Cardiac muscle cell (in vitro differentiated cells and primary cell): ENCODE measurements around the gene AJM1. TPM values are rescaled to one million over a fixed set of nuclear protein-coding genes. Genes with fewer than 3 reads are reported as not detected.
"Not testable (repeated sequence)": the region's sequence is repeated elsewhere in the genome, so short reads cannot be mapped to it uniquely, and the experiment has no call there.

Experiments used
- DNase-seq, 2 donors: peaks; one replicate each; pipeline versions ENCODE4 v3.0.0 to v3.0.0-alpha.2; 2010 to 2017; ENCODE audit warnings: low read depth in 1 of 2, low spot score in 1 of 2
- H3K27ac ChIP-seq: fragments of 200-600 bp; sonication (generic); 2 replicates; pipeline ENCODE4 v1.5.1; 2016
- H3K27me3 ChIP-seq: fragments of 200-600 bp; sonication (generic); 2 replicates; pipeline ENCODE4 v1.6.0; 2016; ENCODE audit warnings: control low read depth
- H3K36me3 ChIP-seq: fragments of 200-600 bp; sonication (generic); 2 replicates; pipeline ENCODE4 v1.5.1; 2016; ENCODE audit warnings: control low read depth
- H3K4me1 ChIP-seq: fragments of 200-600 bp; sonication (generic); 2 replicates; pipeline ENCODE4 v1.8.1; 2017; ENCODE audit warnings: low read depth, mild to moderate bottlenecking, mixed run types
- H3K4me3 ChIP-seq: fragments of 200-600 bp; sonication (generic); 2 replicates; pipeline ENCODE4 v1.5.1; 2016; ENCODE audit warnings: mild to moderate bottlenecking
- H3K9me3 ChIP-seq: fragments of 200-600 bp; sonication (generic); 2 replicates; pipeline ENCODE4 v1.5.1; 2017; ENCODE audit warnings: low read depth, mild to moderate bottlenecking, control low read depth
- polyA plus RNA-seq: library from polyadenylated mRNA; unstranded; fragments of >200 nt; fragmentation: Nextera tagmentation; extraction: Ambion mirVana; gene quantifications from 2 replicates; pipeline ENCODE4 v1.2.1, GENCODE V29; 2016
- total RNA-seq: library from RNA; depleted of rRNA; stranded (reverse); fragments of >200 nt; gene quantifications from 2 replicates; pipeline ENCODE4 v1.2.3, GENCODE V29; 2016
- TF ChIP-seq, protein P1 (sequence below): IDR thresholded peaks from 2 replicates; pipeline ENCODE4 v1.5.1; 2012; ENCODE audit warnings: low read depth, mild to moderate bottlenecking, low read length

The AJM1 gene
- total and polyA plus RNA-seq, 2 experiments from 2014 or later: 8.5 to 12.1 TPM

DNA sequence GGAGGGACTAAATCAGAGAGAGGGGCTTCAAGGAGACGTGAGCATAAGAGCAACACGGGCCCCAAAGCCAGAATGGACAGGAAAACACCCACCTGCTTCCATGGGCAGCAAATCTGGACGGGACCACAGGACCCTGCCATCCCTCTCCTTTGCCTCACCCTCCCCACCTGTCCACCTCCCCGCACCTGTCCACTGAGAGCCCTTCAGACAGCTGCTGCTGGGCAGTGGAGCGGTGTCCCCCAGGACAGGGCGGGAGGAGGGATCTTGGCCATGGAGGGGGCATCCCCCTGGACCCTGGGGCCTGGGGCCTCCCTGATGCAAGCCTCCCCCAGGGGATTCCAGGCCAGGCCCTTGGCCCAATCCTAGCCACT is 43.6 kb upstream of the AJM1 start:
- Histone ChIP-seq H3K27ac (peak overlapping the region; percentile 99), H3K36me3 (no peaks in the 10 kb centered on the region), H3K27me3 (no peaks in the 10 kb centered on the region), H3K4me1 (peaks cover 43% of the 10 kb centered on the region), H3K9me3 (no peaks in the 10 kb centered on the region), H3K4me3 (no peak overlapping the region)
- no peak for DNase-seq
- TF ChIP-seq, protein P1, sequence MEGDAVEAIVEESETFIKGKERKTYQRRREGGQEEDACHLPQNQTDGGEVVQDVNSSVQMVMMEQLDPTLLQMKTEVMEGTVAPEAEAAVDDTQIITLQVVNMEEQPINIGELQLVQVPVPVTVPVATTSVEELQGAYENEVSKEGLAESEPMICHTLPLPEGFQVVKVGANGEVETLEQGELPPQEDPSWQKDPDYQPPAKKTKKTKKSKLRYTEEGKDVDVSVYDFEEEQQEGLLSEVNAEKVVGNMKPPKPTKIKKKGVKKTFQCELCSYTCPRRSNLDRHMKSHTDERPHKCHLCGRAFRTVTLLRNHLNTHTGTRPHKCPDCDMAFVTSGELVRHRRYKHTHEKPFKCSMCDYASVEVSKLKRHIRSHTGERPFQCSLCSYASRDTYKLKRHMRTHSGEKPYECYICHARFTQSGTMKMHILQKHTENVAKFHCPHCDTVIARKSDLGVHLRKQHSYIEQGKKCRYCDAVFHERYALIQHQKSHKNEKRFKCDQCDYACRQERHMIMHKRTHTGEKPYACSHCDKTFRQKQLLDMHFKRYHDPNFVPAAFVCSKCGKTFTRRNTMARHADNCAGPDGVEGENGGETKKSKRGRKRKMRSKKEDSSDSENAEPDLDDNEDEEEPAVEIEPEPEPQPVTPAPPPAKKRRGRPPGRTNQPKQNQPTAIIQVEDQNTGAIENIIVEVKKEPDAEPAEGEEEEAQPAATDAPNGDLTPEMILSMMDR: no peak

DNA sequence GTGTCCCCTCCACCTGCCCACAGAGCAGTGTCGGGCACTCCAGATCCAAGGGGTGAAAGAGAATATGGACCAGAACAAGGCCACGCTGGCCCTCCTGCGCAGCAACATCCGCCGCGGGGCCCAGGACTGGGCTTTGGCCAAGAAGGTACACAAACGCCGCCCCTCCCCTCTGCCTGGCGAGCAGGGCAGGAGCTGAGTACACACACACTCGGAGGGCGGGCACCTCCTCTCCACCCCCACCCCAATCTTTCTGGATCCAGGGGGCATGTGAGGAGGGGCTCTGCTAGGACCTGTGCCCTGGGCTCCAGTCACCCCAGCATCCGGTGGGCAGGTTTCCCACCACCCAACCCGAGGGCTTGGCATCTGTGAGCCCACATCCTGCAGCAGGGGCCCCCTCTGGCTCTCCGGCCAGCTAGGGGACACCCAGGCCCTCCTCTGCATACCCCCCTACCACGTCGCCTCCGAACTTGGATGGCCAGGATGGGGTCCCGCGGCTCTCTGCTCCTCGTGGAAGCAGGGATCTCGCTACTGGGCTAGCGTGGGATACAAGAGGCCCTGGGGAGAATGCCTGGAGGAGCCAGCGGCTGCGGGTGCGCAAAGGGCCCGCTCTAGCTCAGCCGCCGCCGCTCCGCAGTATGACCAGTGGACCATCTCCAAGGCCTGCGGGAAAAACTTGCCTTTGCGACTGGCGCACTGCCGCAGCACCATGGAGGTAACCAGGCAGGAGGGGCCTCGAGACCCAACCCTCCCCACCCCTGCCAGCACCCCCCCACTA is 43.0 kb upstream of the AJM1 start:
- H3K27me3 ChIP-seq: no peaks in the 10 kb centered on the region
- H3K9me3 ChIP-seq: no peaks in the 10 kb centered on the region
- peak; percentile 13 to 45 for DNase-seq
- H3K4me3 ChIP-seq: peak overlapping the region; percentile 68
- peak overlapping the region; percentile 99 for H3K27ac ChIP-seq
- TF ChIP-seq, protein P1: no peak
- H3K4me1 ChIP-seq: peaks cover 42% of the 10 kb centered on the region
- no peaks in the 10 kb centered on the region for H3K36me3 ChIP-seq

DNA sequence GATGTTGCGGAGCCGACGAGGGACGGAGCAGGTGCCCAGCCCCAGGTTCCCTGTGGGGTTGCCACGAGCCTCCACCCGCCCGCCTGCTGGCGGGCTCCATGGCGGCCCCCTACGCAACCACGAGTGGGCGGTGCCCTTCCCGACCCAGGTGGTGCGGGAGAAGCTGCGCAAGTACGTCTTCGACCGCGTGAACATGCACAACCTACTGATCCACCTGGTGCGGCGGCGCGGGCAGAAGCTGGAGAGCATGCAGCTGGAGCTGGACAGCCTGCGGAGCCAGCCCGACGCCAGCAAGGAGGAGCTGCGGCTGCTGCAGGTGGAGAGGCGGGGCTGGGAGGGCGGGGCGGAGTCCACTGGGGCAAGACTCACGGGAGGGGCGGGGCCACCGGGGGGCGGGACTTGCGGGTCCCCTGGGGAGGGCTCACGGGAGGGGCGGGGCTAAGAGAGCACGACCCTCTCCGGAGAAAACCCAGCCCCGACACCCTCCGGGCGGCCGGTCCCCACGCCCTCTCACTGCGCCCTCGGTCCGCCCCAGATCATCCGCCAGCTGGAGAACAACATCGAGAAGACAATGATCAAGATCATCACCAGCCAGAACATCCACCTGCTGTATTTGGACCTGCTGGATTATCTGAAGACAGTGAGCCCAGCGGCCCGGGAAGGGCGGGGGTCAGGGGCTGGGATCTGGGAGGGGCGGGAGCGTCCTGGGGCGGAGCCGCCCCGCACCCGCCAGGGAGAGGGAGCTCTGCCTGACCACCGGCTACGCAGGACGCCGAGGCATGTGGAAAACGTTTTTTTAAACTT is 42.2 kb upstream of the AJM1 start:
- H3K27ac ChIP-seq: peak overlapping the region; percentile 99
- peak overlapping the region; percentile 68 for H3K4me3 ChIP-seq
- no peaks in the 10 kb centered on the region for H3K36me3 ChIP-seq
- no peaks in the 10 kb centered on the region for H3K27me3 ChIP-seq
- DNase-seq: peak; percentile 71 to 97
- no peaks in the 10 kb centered on the region for H3K9me3 ChIP-seq
- TF ChIP-seq, protein P1: no peak
- H3K4me1 ChIP-seq: peaks cover 40% of the 10 kb centered on the region

DNA sequence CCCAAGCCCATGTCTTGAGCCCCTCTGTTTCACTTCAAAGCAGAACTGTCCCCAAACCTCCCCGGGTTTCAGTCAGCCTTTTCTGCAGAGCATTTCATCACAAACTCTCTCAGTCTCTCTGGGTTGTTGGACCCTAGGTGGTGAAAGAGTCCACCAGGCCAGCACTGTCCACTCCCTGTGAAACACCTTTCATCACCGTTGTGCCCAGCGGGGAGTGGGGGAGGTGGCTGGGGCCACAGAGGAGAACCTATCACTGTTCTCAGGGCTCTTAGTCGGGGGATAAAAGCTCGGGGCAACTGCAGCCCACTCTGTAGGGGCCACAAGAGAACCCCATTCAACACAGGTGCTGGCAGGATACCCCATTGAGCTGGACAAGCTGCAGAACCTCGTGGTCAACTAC is 40.0 kb upstream of the AJM1 start:
- TF ChIP-seq, protein P1: no peak
- Histone ChIP-seq H3K36me3 (no peaks in the 10 kb centered on the region), H3K4me1 (peaks cover 24% of the 10 kb centered on the region), H3K4me3 (no peak overlapping the region), H3K27ac (no peak overlapping the region), H3K27me3 (no peaks in the 10 kb centered on the region), H3K9me3 (no peaks in the 10 kb centered on the region)
- DNase-seq: no peak

DNA sequence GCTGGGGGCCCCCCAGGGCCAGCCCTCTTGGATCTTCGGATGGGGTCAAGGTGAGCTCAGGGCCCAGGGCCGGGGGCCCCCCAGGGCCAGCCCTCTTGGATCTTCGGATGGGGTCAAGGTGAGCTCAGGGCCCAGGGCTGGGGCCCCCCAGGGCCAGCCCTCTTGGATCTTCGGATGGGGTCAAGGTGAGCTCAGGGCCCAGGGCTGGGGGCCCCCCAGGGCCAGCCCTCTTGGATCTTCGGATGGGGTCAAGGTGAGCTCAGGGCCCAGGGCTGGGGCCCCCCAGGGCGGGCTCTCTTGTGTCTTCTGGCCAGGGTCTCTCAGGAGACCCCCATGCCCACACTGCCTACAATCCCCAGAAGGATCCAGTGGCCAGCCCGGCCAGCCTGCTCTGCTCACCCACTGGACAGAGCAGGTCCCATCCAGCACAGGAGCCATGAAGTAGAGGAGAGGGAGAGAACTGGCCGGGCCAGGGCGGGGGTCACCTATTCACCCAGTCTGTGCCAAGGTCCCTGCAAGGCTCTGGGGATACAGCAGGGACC is 39.2 kb upstream of the AJM1 start:
- H3K27me3 ChIP-seq: not testable (repeated sequence)

More for the DNA sequence above, 39.2 kb upstream of the AJM1 start:
- DNase-seq, H3K4me3 ChIP-seq, H3K36me3 ChIP-seq, H3K9me3 ChIP-seq, H3K27ac ChIP-seq: not testable (repeated sequence)
- peaks cover 18% of the 10 kb centered on the region for H3K4me1 ChIP-seq
